Ovary (tissue), 3 donors: Measurements from ENCODE around the gene TRAF3IP3.

Experiments used
- POLR2A ChIP-seq: fragments of 450-650 bp; IDR thresholded peaks from one replicate; pipeline ENCODE4 v1.6.1; 2017; ENCODE audit warnings: antibody characterized with exemption, mild to moderate bottlenecking, moderate library complexity
- TF ChIP-seq, protein P1 (sequence below), 3 donors: fragments of 450-650 bp in 2 of 3; fragments of 200-600 bp in 1 of 3; IDR thresholded peaks; one replicate each; pipeline versions ENCODE4 v1.5.1 to v1.8.0; 2016 to 2022; ENCODE audit warnings: antibody characterized with exemption in 3 of 3, mild to moderate bottlenecking in 1 of 3
- donor health status: DM: no; HTN: no; CAD: no.

DNA sequence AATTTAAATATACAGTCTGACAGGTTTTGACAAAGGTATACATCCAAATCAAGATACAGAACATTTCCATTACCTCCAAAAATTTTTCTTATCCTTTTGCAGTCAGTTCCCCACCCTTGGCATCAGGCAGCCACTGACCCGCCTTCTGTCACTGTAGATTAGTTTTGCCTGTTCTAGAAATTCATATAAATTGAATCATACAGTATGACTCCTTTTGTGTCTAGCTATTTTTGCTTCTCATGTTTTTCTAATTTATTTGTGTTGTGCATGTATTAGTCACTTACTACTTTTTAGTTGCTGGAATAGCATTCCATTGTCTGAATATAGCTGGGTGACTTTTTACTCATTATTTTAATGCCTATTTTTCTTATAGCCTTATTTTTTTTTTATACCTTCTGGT lies 75.8 kb downstream of the TRAF3IP3 start:
- no peak for TF ChIP-seq POLR2A
- TF ChIP-seq, protein P1, sequence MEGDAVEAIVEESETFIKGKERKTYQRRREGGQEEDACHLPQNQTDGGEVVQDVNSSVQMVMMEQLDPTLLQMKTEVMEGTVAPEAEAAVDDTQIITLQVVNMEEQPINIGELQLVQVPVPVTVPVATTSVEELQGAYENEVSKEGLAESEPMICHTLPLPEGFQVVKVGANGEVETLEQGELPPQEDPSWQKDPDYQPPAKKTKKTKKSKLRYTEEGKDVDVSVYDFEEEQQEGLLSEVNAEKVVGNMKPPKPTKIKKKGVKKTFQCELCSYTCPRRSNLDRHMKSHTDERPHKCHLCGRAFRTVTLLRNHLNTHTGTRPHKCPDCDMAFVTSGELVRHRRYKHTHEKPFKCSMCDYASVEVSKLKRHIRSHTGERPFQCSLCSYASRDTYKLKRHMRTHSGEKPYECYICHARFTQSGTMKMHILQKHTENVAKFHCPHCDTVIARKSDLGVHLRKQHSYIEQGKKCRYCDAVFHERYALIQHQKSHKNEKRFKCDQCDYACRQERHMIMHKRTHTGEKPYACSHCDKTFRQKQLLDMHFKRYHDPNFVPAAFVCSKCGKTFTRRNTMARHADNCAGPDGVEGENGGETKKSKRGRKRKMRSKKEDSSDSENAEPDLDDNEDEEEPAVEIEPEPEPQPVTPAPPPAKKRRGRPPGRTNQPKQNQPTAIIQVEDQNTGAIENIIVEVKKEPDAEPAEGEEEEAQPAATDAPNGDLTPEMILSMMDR (IDR thresholded peaks at IDR 0.05) = no peak
